RWPE1 (cell line): ENCODE measurements around the gene DMXL2.

Experiments used
- CTCF ChIA-PET: fragments of 350-600 bp; sonication (Branson Sonifier 250); formaldehyde crosslinking; extraction: SDS; loops from one replicate; lab custom pipeline; 2021; lab: Yijun Ruan, JAX
- POLR2A ChIA-PET: fragments of 400-600 bp; formaldehyde crosslinking; extraction: SDS; loops from one replicate; lab custom pipeline; 2020; ENCODE audit warnings: antibody characterized with exemption; ENCODE audit not compliant: low non-redundant PET; lab: Yijun Ruan, JAX
- DNase-seq: peaks from one replicate; pipeline ENCODE4 v3.0.0; 2012; ENCODE audit warnings: low spot score
- H3K27ac ChIP-seq: fragments of 450-650 bp; 2 replicates; pipeline ENCODE4 v1.5.1; 2017
- TF ChIP-seq, protein P1 (sequence below): fragments of 450-650 bp; conservative IDR thresholded peaks from 2 replicates; pipeline ENCODE4 v1.5.1; 2017; ENCODE audit warnings: low read depth, mild to moderate bottlenecking

Gene DMXL2

DNA sequence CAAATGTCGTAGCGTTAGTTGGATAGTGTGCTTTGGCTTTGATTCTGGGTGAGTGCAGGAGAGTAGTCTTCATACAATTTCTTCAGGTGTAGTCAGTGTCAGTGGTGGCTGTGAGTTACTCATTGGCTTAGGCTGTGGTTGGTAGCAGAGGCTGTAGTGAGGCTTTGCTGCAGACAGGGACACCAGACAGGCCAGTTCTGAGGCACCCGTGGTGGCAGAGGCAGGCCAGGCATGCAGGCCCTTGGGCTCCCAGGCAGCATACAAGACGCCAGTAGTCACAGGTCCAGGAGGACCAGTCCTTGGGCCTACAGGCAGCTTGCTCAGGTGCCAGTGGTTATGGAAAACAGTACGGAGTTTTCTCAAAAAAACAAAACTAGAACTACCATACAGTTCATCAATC is 61.3 kb downstream of the DMXL2 start:
- TF ChIP-seq, protein P1, sequence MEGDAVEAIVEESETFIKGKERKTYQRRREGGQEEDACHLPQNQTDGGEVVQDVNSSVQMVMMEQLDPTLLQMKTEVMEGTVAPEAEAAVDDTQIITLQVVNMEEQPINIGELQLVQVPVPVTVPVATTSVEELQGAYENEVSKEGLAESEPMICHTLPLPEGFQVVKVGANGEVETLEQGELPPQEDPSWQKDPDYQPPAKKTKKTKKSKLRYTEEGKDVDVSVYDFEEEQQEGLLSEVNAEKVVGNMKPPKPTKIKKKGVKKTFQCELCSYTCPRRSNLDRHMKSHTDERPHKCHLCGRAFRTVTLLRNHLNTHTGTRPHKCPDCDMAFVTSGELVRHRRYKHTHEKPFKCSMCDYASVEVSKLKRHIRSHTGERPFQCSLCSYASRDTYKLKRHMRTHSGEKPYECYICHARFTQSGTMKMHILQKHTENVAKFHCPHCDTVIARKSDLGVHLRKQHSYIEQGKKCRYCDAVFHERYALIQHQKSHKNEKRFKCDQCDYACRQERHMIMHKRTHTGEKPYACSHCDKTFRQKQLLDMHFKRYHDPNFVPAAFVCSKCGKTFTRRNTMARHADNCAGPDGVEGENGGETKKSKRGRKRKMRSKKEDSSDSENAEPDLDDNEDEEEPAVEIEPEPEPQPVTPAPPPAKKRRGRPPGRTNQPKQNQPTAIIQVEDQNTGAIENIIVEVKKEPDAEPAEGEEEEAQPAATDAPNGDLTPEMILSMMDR = no peak
- DNase-seq = no peak
- POLR2A ChIA-PET = no interaction called here
- H3K27ac ChIP-seq = no peak overlapping the region
- CTCF ChIA-PET = interaction anchor here (0.6 kb wide), 1 partner anchor 24 kb away, joined by 3 read pairs; no protein-coding TSS in a partner anchor

DNA sequence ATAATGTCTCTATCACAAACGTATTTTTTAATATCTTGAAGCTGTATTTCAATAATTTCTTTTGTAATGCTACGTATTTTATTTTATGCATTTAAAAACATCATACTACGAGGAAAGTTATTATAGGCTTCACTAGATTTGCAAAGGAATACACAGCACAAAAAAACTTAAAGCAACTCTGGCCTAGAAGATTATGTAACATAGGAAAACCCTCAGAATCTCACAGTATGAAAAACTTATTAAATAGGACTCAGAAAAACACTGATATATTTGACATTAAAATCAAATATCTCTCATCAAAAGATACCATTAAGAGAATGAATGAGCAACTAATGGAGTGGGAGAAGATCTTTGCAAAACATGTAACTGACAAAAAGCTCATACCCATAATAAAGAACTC is 63.7 kb downstream of the DMXL2 start:
- POLR2A ChIA-PET = no interaction called here
- CTCF ChIA-PET = interaction anchor here (0.8 kb wide), 1 partner anchor 10 kb away, joined by 3 read pairs; no protein-coding TSS in a partner anchor
- TF ChIP-seq, protein P1 = no peak
- no peak for DNase-seq
- no peak overlapping the region for H3K27ac ChIP-seq

DNA sequence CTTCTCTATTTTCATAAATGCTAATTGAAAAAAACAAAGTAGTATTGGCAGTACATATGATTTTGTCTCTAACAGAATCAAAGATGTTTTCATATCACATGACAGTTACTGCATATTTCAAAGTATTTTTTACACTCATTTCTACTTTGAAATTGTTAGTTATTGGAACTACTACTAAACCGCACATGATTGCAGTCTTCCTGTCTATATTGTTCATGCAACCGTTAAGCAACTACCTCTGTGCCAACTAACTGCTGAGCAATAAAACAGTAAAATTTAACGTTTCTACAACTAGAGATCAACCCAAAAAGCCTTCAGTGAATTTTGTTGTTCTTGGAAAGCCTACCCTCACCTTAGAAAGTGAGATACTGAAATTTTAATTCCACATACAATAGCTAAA is 64.2 kb downstream of the DMXL2 start:
- no peak overlapping the region for H3K27ac ChIP-seq
- TF ChIP-seq, protein P1 = no peak
- POLR2A ChIA-PET = interaction anchor here (0.7 kb wide), 1 partner anchor 16 kb away, joined by 3 read pairs; no protein-coding TSS in a partner anchor
- no peak for DNase-seq
- CTCF ChIA-PET = no interaction called here

DNA sequence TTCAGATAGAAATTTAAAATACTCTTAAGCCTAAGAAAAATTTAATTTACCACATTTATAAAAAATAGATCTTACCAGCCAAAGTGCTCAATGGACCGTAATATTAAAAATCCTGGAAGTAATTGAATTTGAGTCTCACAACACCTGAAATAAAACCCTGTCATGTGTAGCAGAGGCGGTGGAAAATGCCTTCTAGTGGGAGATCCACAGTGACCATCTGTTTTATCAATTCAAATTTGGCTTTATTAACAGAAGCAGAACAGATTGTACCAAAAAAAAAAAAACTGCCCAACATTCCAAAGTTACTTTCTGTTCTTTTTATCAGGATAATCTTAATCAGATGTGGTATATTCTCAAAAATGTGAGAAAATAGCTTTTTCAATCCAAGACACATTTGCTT is 71.7 kb downstream of the DMXL2 start:
- no peak for DNase-seq
- H3K27ac ChIP-seq = no peak overlapping the region
- TF ChIP-seq, protein P1 = no peak
- ChIA-PET POLR2A (no interaction called here), CTCF (interaction anchor here (0.7 kb wide), 2 partner anchors 14 to 219 kb away, joined by 3 to 9 read pairs; no protein-coding TSS in a partner anchor)

DNA sequence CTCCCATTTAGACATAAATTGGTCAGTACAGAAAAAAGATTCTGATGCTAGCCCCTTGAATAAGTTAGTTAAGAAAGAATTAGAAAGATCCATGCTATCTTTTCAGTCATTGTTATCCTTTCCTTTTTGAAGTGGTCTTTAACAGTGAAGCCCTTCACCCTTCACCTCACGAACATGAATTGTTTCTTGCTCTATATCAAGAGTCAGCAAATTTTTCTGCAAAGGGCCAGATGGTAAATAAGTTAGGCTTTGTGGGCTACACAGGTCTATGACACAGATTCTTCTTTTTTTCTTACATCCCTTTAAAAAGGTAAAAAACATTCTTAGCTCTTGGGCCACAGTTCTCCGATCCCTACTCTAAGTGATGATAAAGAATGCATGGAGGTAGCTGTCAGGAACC is 74.9 kb downstream of the DMXL2 start:
- DNase-seq = no peak
- POLR2A ChIA-PET = no interaction called here
- CTCF ChIA-PET = interaction anchor here (0.6 kb wide), 1 partner anchor 73 kb away, joined by 6 read pairs; no protein-coding TSS in a partner anchor
- TF ChIP-seq, protein P1 = no peak
- H3K27ac ChIP-seq = no peak overlapping the region

DNA sequence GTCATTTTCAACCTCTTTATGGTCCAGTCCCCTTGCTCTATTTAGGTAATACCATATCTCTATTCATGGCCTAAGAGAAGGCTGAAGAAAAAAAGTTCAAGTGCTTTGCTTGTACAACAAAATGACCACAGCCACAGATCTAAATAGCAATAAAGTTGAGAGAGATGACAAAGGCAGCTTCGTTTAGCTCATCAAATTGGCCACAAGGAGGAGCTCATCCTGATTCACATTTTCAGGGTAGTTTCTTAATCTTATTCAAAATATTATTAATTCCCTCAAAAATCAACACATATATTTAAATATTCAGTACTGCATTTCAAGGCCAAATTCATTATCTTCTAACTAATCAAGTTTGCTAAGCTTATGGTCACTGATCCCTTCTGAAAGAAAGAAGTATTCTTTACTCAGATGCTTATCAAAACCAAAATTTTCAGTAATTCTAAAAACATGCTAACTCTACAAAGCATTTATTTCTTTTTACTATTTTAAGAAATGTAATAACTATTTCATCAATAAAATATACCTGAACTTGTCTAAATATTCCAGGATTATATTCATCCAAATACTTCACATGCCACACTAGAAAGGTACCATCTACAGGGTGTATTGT is 85.5 kb downstream of the DMXL2 start:
- POLR2A ChIA-PET = no interaction called here
- no peak overlapping the region for H3K27ac ChIP-seq
- DNase-seq = peak; percentile 23
- TF ChIP-seq, protein P1 = peak; percentile 67
- CTCF ChIA-PET = interaction anchor here (0.5 to 1.1 kb wide), 10 partner anchors 9 to 498 kb away, joined by 3 to 9 read pairs (median 3); no protein-coding TSS in a partner anchor
